Heart right ventricle (tissue), 16 donors: Measurements from ENCODE around the gene TTLL8. TPM values are rescaled to one million over a fixed set of nuclear protein-coding genes. Genes with fewer than 3 reads are reported as not detected.
"Not testable (repeated sequence)": the region's sequence is repeated elsewhere in the genome, so short reads cannot be mapped to it uniquely, and the experiment has no call there.

ENCODE experiments used
- ATAC-seq, 8 donors: fragments of 200-7000 bp; cut with Tn5 transposase; one replicate each; pipeline ENCODE4 v1.9.1; 2020; ENCODE audit warnings: mild to moderate bottlenecking in 8 of 8, moderate library complexity in 8 of 8, moderate number of reproducible peaks in 1 of 8
- DNase-seq, 2 donors: peaks; one replicate each; pipeline ENCODE4 v3.0.0-alpha.2; 2020
- H3K27ac ChIP-seq, 10 donors: fragments of 200-600 bp; sonication (generic) in 2 of 10; one replicate each; pipeline versions ENCODE4 v1.5.0 to v1.8.0; 2020 to 2022; ENCODE audit warnings: mild to moderate bottlenecking in 3 of 10
- H3K27me3 ChIP-seq, 7 donors: fragments of 200-600 bp; one replicate each; pipeline ENCODE4 v1.8.0; 2021 to 2022; ENCODE audit warnings: mild to moderate bottlenecking in 2 of 7
- H3K36me3 ChIP-seq, 9 donors: fragments of 200-600 bp; sonication (generic) in 1 of 9; one replicate each; pipeline versions ENCODE4 v1.5.0 to v1.8.0; 2020 to 2022; ENCODE audit warnings: mild to moderate bottlenecking in 2 of 9
- H3K4me1 ChIP-seq, 9 donors: fragments of 200-600 bp; sonication (generic) in 1 of 9; one replicate each; pipeline versions ENCODE4 v1.5.0 to v1.8.0; 2020 to 2022; ENCODE audit warnings: mild to moderate bottlenecking in 4 of 9
- H3K4me3 ChIP-seq, 10 donors: fragments of 200-600 bp; sonication (generic) in 2 of 10; one replicate each; pipeline versions ENCODE4 v1.5.0 to v1.8.0; 2020 to 2022; ENCODE audit warnings: mild to moderate bottlenecking in 7 of 10, moderate library complexity in 2 of 10
- H3K9me3 ChIP-seq, 11 donors: fragments of 200-600 bp in 10 of 11; sonication (generic) in 2 of 11; one replicate each; pipeline versions ENCODE4 v1.5.0 to v1.8.0; 2013 to 2022; ENCODE audit warnings: mild to moderate bottlenecking in 2 of 11, control low read depth in 1 of 11, moderate library complexity in 1 of 11
- CTCF ChIP-seq, 9 donors: fragments of 200-600 bp; sonication (generic) in 2 of 9; IDR thresholded peaks; one replicate each; pipeline versions ENCODE4 v1.5.0 to v1.8.0; 2021 to 2022; ENCODE audit warnings: antibody characterized with exemption in 9 of 9, mild to moderate bottlenecking in 5 of 9, moderate library complexity in 1 of 9
- WGBS, 2 donors: extraction: QIAGEN DNeasy Blood & Tissue Kit; methylation state at CpG; one replicate each; pipeline ENCODE4 v1.1.7; 2013; ENCODE audit warnings: inconsistent platforms in 1 of 2; 5-methylcytosine and 5-hydroxymethylcytosine counted together
- intact Hi-C, 10 donors: fragments of 100-400 bp; cut with DNase I; formaldehyde crosslinking; loops; one replicate each; pipeline versions ENCODE4 v1.11.1 to v1.14.2; 2022
- polyA plus RNA-seq, 2 donors: library from polyadenylated mRNA; stranded (reverse); fragments of 200-250 nt; gene quantifications; one replicate each; pipeline ENCODE4 v1.2.3, GENCODE V29; 2013
- total RNA-seq, 10 donors: library from RNA; stranded (reverse); fragmentation: NEBNext Ultra II Directional in 3 of 10; extraction: Animal tissue kit (Norgen Biotek cat#: 25700) in 3 of 10; gene quantifications; one replicate each; pipeline versions ENCODE4 v1.2.1 to v1.2.4, GENCODE V29; 2021 to 2023
- donor health status: Arrhythmogenic right ventricular cardiomyopathy.
- donor health status: ischemic (EF 13 %, LVEDD 7.1; RV severe dilation, severe dysfunction).
- donor health status: healthy with polysubstance abuse.
- donor health status: DM: no; HTN: yes; CAD: no.
- donor health status: DM: no; HTN: no; CAD: no.
- donor health status: ischemic (EF 25% LVEDD 6.9; RV normal size, moderate dysfunction).
- donor health status: ischemic (EF 25% LVEDD 5.7; RV mildly dilated, moderate dysfunction).
- donor health status: healthy.
- donor health status: DM: yes; HTN: yes; CAD: no.
- donor health status: Ischemic cardiomyopathy.
- donor health status: ischemic (EF 35%, LVEDD 5.7; RV mildly dilated, moderate dysfunction).
- donor health status: nonischemic (EF 11% LVEDD 7.7; RV severe dilation, severe dysfunction).
- donor health status: DM: yes; HTN: yes; CAD: no.
- donor health status: PGD.
- donor health status: ischemic (EF 29% LVEDD 5.4; RV normal size, mild dysfunction).
- donor health status: nonischemic (EF 23%, LVEDD 6.1; RV moderate dilation, normal function).

TTLL8 gene
- total and polyA plus RNA-seq, 12 donors = not detected

GRCh38 chr22:50088096-50088495 is 30.0 kb upstream of the TTLL8 start:
- no peak for DNase-seq
- Histone ChIP-seq H3K27ac (no peak overlapping the region), H3K36me3 (no peaks in the 10 kb centered on the region), H3K9me3 (peaks cover 0 to 7% (median 0%) of the 10 kb centered on the region in 11 donors), H3K4me1 (peaks cover 0 to 7% (median 0%) of the 10 kb centered on the region in 9 donors), H3K27me3 (peaks cover 3 to 69% (median 40%) of the 10 kb centered on the region in 7 donors), H3K4me3 (no peak overlapping the region)
- TF ChIP-seq CTCF (IDR thresholded peaks at IDR 0.05) = no peak
- 96 to 97% methylated on average over 12 of the region's 12 CpGs for WGBS, 2 donors
- intact Hi-C loops = no loop called here
- ATAC-seq = no peak

DNA sequence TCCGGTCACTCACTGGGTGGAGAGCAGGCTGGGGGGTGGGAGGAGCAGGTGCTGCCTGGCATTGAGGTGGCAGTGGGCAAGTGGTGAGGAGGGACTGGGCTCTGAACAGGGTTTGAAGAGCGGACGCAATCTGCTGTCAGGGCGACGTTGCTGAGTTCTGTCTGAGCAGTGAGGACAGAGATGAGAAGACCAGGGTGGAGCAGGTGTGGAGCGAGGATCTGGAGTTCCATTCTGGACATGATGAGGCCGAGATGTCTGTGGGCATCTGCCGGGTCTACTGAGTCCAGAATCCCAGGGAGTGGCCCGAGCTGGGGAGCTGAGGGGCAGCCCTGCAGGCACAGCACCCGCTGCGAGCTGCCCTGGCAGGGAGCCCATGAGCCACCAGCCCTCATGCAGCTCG is 29.5 kb upstream of the TTLL8 start:
- H3K36me3 ChIP-seq = no peaks in the 10 kb centered on the region
- ATAC-seq (no peak), DNase-seq (no peak)
- WGBS, 2 donors = 92 to 94% methylated on average over 12 of the region's 12 CpGs
- H3K4me3 ChIP-seq = no peak overlapping the region
- H3K27me3 ChIP-seq = peaks cover 3 to 74% (median 42%) of the 10 kb centered on the region in 7 donors
- no peak for TF ChIP-seq CTCF (IDR thresholded peaks at IDR 0.05)
- H3K4me1 ChIP-seq = peaks cover 0 to 7% (median 0%) of the 10 kb centered on the region in 9 donors
- intact Hi-C loops = no loop called here
- H3K9me3 ChIP-seq = peaks cover 0 to 7% (median 0%) of the 10 kb centered on the region in 11 donors
- no peak overlapping the region for H3K27ac ChIP-seq

DNA sequence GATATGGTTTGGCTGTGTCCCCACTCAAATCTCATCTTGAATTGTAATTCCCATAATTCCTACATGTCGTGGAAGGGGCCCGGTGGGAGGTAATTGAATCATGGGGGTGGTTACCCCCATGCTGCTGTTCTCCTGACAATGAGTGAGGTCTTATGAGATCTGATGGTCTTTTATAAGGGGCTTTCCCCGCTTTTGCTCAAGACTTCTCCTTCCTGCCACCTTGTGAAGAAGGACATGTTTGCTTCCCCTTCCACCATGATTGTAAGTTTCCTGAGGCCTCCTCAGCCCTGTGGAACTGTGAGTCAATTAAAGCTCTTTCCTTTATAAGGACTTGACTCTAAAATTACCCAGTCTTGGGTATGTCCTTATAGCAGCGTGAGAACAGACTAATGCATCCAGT is 28.9 kb upstream of the TTLL8 start:
- H3K27me3 ChIP-seq = peaks cover 3 to 75% (median 49%) of the 10 kb centered on the region in 7 donors
- intact Hi-C loops, H3K36me3 ChIP-seq, H3K27ac ChIP-seq, H3K9me3 ChIP-seq, H3K4me1 ChIP-seq, ATAC-seq, DNase-seq, H3K4me3 ChIP-seq: not testable (repeated sequence)
- WGBS, 2 donors = 90 to 93% methylated on average over 4 of the region's 4 CpGs

DNA sequence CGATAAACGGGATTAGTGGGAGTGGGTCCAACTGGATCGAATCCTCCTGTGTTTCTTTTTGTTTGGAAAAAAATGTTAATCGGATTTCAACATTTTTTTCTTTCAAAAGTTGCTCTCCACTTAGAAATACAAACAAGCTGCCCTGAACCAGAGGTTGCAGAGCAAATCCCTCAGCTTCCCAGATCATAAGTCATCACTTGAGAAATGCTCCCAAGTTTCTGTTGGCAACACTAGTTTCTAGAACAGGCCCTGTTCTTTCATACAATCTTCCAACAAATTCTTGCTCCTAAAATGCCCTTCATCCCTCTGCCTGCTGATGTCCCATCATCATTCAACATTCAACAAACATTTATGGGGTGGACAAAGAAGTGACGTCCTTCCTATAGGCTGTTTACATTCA is 28.4 kb upstream of the TTLL8 start:
- 73 to 75% methylated on average over 5 of the region's 5 CpGs for WGBS, 2 donors
- peaks cover 3 to 78% (median 53%) of the 10 kb centered on the region in 7 donors for H3K27me3 ChIP-seq

More for the DNA sequence above, 28.4 kb upstream of the TTLL8 start:
- Histone ChIP-seq H3K27ac (no peak overlapping the region), H3K9me3 (peaks cover 0 to 7% (median 0%) of the 10 kb centered on the region in 11 donors), H3K4me1 (peaks cover 0 to 7% (median 0%) of the 10 kb centered on the region in 9 donors), H3K4me3 (no peak overlapping the region), H3K36me3 (no peaks in the 10 kb centered on the region)
- DNase-seq = no peak
- TF ChIP-seq CTCF (IDR thresholded peaks at IDR 0.05) = no peak
- intact Hi-C loops = no loop called here
- no peak for ATAC-seq
